Esophagus (tissue), 2 donors: ENCODE data around the gene ABCF2. TPM values are rescaled to one million over a fixed set of nuclear protein-coding genes. Genes with fewer than 3 reads are reported as not detected.

Source experiments
- H3K27ac ChIP-seq, 2 donors: one replicate each; pipeline ENCODE4 v1.5.1; 2013; ENCODE audit warnings: low read depth in 2 of 2, mild to moderate bottlenecking in 2 of 2, inconsistent platforms in 1 of 2, low read length in 1 of 2, moderate library complexity in 1 of 2
- H3K27me3 ChIP-seq, 2 donors: one replicate each; pipeline ENCODE4 v1.6.1; 2013; ENCODE audit warnings: low read length in 2 of 2, control low read depth in 1 of 2, mild to moderate bottlenecking in 1 of 2; ENCODE audit not compliant: insufficient read depth in 2 of 2, control insufficient read depth in 1 of 2
- H3K36me3 ChIP-seq, 2 donors: one replicate each; pipeline ENCODE4 v1.6.1; 2013; ENCODE audit warnings: low read length in 1 of 2; ENCODE audit not compliant: control insufficient read depth in 2 of 2, insufficient read depth in 2 of 2
- H3K4me1 ChIP-seq, 2 donors: one replicate each; pipeline ENCODE4 v1.6.1; 2013; ENCODE audit warnings: low read length in 1 of 2; ENCODE audit not compliant: control insufficient read depth in 2 of 2, insufficient read depth in 2 of 2
- H3K4me3 ChIP-seq, 2 donors: one replicate each; pipeline ENCODE4 v1.5.1; 2013; ENCODE audit warnings: low read length in 2 of 2, mild to moderate bottlenecking in 2 of 2, low read depth in 1 of 2, moderate library complexity in 1 of 2
- H3K9me3 ChIP-seq, 2 donors: one replicate each; pipeline ENCODE4 v1.6.1; 2013; ENCODE audit warnings: mild to moderate bottlenecking in 2 of 2, low read depth in 1 of 2, low read length in 1 of 2, moderate library complexity in 1 of 2; ENCODE audit not compliant: control insufficient read depth in 2 of 2, insufficient read depth in 1 of 2
- whole genome bisulfite sequencing, 2 donors: extraction: QIAGEN DNeasy Blood & Tissue Kit; methylation state at CpG; one replicate each; pipeline ENCODE4 v1.1.7; 2013; 5-methylcytosine and 5-hydroxymethylcytosine counted together
- polyA plus RNA-seq, 2 donors: library from polyadenylated mRNA; stranded (reverse); fragments of 200-250 nt; gene quantifications; one replicate each; pipeline ENCODE4 v1.2.3, GENCODE V29; 2013
- donor health status: healthy with polysubstance abuse.
- donor health status: Bipolar disorder and iron deficiency.

Gene ABCF2
- polyA plus RNA-seq, 2 donors = 8.6 to 19.8 TPM

DNA sequence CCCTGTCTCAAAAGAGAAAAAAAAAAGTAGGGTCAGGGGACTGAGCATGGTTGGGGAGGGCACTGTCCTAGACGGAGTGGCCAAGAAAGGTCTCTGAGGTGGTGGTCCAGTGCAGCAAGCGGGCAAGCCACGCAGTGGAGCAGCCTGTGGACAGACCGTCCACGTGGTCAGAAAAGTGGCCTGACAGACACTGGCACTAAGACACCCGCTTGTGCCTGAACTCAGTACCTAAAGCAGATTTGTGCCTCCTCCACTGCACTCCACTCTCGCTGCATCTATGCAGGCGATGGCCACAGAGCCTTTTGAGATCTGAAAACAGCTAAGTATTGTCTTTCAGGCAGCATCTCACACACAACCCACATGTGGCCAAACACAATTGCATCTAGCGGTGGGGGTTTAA, 48.8 kb downstream of the ABCF2 start:
- no peaks in the 10 kb centered on the region for H3K4me1 ChIP-seq
- H3K36me3 ChIP-seq = no peaks in the 10 kb centered on the region
- peaks cover 0 to 5% of the 10 kb centered on the region in 2 donors for H3K9me3 ChIP-seq
- H3K4me3 ChIP-seq = no peak overlapping the region
- no peak overlapping the region for H3K27ac ChIP-seq
- H3K27me3 ChIP-seq = no peaks in the 10 kb centered on the region
- whole genome bisulfite sequencing, 2 donors = 93 to 94% methylated on average over 9 of the region's 9 CpGs

- Histone ChIP-seq H3K4me3 (no peak overlapping the region), H3K27ac (no peak overlapping the region), H3K36me3 (no peaks in the 10 kb centered on the region), H3K4me1 (no peaks in the 10 kb centered on the region), H3K27me3 (no peaks in the 10 kb centered on the region), H3K9me3 (peaks cover 0 to 5% of the 10 kb centered on the region in 2 donors)
- 88% methylated on average over 1 of the region's 1 CpG for WGBS, 2 donors
These were observed 49.7 kb downstream of the ABCF2 start for GRCh38 chr7:151177310-151177709.

- H3K27me3 ChIP-seq = no peaks in the 10 kb centered on the region
- H3K36me3 ChIP-seq = no peaks in the 10 kb centered on the region
- WGBS, 2 donors = 92 to 93% methylated on average over 9 of the region's 9 CpGs
- peaks cover 0 to 5% of the 10 kb centered on the region in 2 donors for H3K9me3 ChIP-seq
- H3K4me1 ChIP-seq = no peaks in the 10 kb centered on the region
- no peak overlapping the region for H3K4me3 ChIP-seq
- H3K27ac ChIP-seq = no peak overlapping the region
These were observed 50.6 kb downstream of the ABCF2 start for GRCh38 chr7:151176401-151176800.

DNA sequence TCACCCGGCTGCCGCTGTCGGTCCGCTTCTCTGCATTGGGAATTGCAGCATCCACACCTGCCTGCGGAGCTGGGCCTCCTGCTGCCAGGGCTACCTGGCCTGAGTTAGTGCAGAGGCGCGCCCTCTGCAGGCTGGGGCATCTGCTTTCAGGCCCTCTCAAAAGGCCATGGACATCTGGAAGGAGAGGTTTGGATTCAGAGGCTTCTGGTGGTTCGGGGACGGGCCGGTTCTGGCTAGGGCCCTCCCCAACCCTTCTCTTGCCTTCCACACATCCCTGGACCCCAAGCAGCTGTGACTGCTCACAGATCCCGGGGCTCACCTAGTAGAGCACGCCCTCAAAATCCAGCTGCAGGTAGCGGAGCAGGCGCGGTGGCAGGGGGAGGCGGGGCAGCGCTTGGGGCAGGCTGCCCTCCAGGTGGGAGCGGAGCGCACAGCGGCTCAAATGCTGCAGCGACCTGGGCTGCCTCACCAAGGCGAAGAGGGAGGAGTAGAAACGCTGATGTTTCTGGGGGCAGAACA, 51.2 kb downstream of the ABCF2 start:
- Histone ChIP-seq H3K9me3 (peaks cover 0 to 5% of the 10 kb centered on the region in 2 donors), H3K4me1 (no peaks in the 10 kb centered on the region), H3K36me3 (no peaks in the 10 kb centered on the region), H3K4me3 (no peak overlapping the region), H3K27me3 (no peaks in the 10 kb centered on the region), H3K27ac (no peak overlapping the region)
- WGBS, 2 donors = 64 to 69% methylated on average over 23 of the region's 23 CpGs

DNA sequence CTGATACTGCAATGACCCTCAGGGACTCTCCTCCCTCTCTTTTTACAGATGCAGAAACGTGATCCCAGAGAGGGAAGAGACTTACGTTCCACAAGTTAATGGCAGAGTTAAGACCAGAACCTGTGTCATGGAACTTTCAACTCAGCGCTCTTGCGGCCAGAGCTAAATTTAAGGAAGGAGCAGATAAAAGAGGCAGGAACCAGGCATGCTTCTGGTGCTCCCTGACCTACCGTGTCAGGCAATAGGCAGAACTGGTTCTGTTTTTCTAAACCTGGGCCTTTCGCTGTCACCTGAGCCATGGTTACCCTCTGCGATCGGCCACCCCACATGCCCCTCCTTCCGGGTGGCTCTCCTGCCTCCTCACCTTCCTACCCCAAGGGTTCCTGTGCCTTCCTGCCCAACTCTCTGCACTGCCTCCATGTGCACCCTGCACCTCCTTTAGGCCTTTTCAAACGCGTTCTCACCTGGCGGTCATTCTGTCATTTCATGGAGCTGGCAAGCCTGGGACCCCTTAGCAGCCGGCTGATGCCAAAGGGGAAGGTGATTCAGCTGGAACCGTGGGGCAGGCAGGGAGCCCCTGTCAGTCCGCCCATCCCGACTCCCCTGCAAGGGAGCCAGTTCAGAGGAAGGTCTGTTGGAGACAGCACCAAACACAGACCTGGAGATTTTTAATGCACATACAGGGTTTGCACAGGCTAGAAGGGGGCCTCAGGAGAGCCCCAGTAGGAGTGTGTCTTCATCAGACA, 51.8 kb downstream of the ABCF2 start:
- H3K9me3 ChIP-seq = peaks cover 0 to 5% of the 10 kb centered on the region in 2 donors
- no peak overlapping the region for H3K4me3 ChIP-seq
- WGBS, 2 donors = 78 to 80% methylated on average over 16 of the region's 16 CpGs
- H3K36me3 ChIP-seq = no peaks in the 10 kb centered on the region
- H3K27me3 ChIP-seq = no peaks in the 10 kb centered on the region
- H3K4me1 ChIP-seq = no peaks in the 10 kb centered on the region
- H3K27ac ChIP-seq = no peak overlapping the region

- no peak overlapping the region for H3K27ac ChIP-seq
- no peaks in the 10 kb centered on the region for H3K27me3 ChIP-seq
- H3K4me1 ChIP-seq = no peaks in the 10 kb centered on the region
- H3K36me3 ChIP-seq = no peaks in the 10 kb centered on the region
- no peak overlapping the region for H3K4me3 ChIP-seq
- 64 to 65% methylated on average over 75 to 77 of the region's 77 CpGs for WGBS, 2 donors
- H3K9me3 ChIP-seq = peaks cover 0 to 5% of the 10 kb centered on the region in 2 donors
These were observed 52.6 kb downstream of the ABCF2 start for GRCh38 chr7:151174246-151175046.

DNA sequence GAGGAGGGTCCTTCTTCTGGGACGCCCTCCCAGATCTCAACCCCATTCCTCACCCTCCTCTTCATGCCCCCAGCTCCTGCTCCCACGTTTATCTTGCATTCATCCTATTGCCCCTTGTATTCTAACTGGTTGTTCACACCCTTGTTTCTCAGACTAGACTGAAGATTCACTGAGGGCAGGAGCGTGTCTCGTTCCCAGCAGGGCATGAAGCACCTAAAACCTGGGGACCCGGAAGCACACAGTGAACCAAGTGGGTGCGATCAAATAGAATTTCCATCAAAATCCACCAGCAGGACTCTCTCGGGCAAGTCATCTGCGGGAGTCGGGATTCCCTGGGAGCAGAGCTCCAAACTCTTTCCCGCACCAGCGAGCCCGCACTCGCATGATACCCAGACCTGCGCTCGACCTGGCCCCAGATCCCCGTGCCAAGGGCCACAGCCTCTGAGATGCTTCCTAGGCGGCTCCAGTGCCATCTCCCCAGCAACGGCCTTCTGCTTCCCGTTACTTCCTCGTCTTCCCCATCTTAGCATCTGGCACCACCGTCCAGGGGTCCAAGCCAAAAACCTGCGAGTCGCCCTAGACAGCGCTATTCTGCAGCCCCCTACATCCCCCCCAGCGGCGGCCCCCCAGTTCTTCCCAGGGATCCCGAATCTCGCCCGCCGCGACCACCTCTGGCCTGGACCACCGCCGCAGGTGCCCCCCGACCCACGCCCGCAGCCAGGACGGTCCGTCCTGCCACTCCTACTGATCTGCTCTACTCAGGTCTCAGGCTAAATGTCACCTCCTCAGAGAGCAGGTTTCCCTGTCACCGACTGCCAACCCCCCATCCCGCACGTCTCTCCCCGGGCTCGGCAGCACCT, 53.4 kb downstream of the ABCF2 start:
- peaks cover 0 to 5% of the 10 kb centered on the region in 2 donors for H3K9me3 ChIP-seq
- 81 to 86% methylated on average over 43 of the region's 43 CpGs for WGBS, 2 donors
- no peak overlapping the region for H3K27ac ChIP-seq
- no peak overlapping the region for H3K4me3 ChIP-seq
- no peaks in the 10 kb centered on the region for H3K36me3 ChIP-seq
- no peaks in the 10 kb centered on the region for H3K27me3 ChIP-seq
- no peaks in the 10 kb centered on the region for H3K4me1 ChIP-seq

DNA sequence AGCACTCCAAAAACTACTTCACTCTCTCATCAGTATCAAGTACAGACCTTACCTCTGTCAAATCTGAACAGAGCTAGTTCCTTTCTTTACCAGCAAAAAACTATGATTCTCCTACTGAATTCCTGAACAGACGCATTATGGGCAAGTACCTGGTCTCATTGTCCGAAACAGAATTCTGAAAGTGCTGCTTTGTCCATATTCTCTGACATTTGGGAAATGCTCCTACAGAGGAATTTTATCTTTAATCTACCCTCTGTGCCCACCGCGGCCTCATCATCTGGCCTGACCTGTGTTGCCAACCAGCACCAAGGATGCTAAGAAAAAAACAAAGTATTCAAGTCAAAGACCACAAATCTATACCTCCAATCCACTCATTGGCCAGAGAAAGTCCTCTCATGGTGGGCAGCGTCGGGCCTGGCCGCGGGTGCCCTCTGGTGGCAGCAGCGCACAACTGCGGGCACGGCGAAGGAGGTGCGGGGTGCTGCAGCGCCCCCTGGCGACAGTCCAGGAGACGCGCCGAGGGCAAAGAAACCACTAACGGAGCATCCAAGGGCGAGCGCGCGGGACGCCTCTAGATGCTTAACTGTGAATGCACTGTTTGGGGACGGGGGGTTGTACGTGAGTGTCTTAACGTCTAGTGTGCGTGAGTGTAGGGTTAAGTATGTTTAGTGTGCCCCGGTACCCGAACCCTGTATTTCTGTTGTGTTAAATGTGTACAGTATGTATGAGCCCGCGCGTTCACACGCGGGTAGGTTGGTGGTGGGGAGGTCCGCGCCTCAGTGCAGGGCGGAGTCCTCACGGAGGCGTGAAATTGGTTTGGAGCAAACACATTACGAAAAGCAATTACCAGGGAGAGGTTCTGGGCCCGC, 54.5 kb downstream of the ABCF2 start:
- Histone ChIP-seq H3K4me3 (no peak overlapping the region), H3K36me3 (no peaks in the 10 kb centered on the region), H3K4me1 (peaks cover 0 to 6% of the 10 kb centered on the region in 2 donors), H3K9me3 (peaks cover 0 to 5% of the 10 kb centered on the region in 2 donors), H3K27me3 (no peaks in the 10 kb centered on the region), H3K27ac (no peak overlapping the region)
- WGBS, 2 donors = 20% methylated on average over 42 of the region's 42 CpGs
